ENCODE results near the gene VSTM2B.

The VSTM2B gene

DNA sequence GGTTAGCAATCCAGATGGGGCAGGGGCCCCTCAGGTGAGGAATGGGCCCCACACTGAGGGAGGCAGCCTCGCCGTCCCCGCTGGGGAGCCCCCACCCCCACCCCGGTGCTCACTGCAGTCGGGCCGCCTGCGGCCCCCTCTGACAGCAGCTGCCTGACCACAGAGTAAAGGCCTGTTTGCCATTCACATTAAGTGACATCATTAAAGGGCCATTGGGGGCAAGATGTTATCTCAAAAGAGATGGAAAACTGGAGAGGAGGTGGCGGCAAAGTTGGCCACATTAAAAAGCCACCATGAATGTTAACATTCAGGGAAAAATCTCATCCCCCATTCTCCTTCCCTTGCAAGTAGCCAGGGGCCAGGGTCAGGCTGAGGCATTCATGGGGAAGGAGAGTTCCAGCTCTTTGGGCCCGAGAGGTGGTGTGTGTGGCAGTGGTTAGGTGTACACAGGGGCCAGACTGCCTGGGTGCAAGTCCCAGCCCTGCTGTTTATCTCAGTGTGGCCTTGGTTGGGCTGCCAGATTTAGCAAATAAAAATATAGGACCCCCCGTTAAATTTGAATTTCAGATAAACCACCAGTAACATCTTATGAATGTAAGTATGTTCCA lies 20.9 kb downstream of the VSTM2B start:
- DNase-seq (ENCODE audit: low read depth), result no peak
- no peak overlapping the region for H3K4me3 ChIP-seq (ENCODE audit: low read length)
- no peak for TF ChIP-seq CTCF (conservative IDR thresholded peaks at IDR 0.05; ENCODE audit: low read depth, low read length)

GRCh38 chr19:29547361-29547960 lies 21.7 kb downstream of the VSTM2B start:
- no peak for TF ChIP-seq CTCF (conservative IDR thresholded peaks at IDR 0.05; ENCODE audit: low read depth, low read length)
- no peak for DNase-seq (ENCODE audit: low read depth)
- H3K4me3 ChIP-seq (ENCODE audit: low read length), result no peak overlapping the region

DNA sequence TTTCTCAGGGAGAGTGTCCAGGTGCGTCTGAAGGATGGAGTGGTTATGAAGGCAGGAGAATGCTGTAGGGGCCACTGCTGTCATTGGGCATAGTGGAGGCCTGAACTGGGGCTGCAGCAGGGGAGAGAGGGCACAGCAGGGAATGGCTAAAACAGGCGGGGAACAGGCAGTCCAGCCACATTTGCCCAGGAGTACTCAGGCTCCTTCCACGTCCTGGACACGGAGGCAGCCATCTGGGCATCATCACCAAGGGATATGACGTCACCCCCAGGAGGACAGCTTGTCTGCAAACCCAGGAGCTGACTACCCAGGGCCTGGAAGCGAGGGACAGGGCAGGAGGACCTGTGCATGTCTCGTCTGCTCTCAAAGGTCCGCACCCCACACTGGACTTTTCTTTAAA lies 22.2 kb downstream of the VSTM2B start:
- DNase-seq (ENCODE audit: low read depth), result no peak

DNA sequence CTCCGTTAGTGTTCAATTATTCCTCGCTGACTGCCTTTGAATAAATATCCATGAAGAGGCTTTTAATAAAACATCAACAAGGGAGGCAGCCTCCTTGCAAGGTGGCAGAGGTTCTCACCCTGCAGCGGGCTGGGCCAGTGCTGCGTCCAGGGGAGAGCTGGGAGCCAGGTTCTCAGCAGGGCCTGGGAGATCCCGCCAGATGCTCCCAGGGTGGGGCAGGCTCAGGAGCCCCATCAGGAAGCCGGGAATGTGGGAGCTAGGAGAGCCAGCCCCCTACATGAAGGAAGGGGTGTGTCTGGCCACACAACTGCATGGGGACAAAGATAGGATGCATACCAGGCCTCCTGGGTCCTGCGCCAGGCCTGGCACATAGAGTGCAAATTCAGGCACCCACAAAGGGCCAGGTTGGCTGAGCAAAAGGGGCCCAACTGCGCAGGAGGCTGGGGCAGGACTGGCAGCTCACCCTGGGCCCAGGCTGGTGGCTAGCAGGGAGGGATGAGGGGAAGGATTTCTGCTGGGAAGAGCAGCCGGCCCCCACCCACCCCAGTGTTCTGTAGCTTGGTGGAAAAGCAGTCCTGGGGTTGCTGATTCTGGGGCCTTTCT lies 22.8 kb downstream of the VSTM2B start:
- no peak overlapping the region for H3K4me3 ChIP-seq (ENCODE audit: low read length)
- TF ChIP-seq CTCF (conservative IDR thresholded peaks at IDR 0.05; ENCODE audit: low read depth, low read length), result no peak
- DNase-seq (ENCODE audit: low read depth), result no peak

More for the DNA sequence above, 22.2 kb downstream of the VSTM2B start:
- no peak overlapping the region for H3K4me3 ChIP-seq (ENCODE audit: low read length)
- no peak for TF ChIP-seq CTCF (conservative IDR thresholded peaks at IDR 0.05; ENCODE audit: low read depth, low read length)

- no peak for TF ChIP-seq CTCF (conservative IDR thresholded peaks at IDR 0.05; ENCODE audit: low read depth, low read length)
- H3K4me3 ChIP-seq (ENCODE audit: low read length), result no peak overlapping the region
- DNase-seq (ENCODE audit: low read depth), result no peak
These were observed 23.6 kb downstream of the VSTM2B start for GRCh38 chr19:29549105-29550070.

- DNase-seq (ENCODE audit: low read depth), result no peak
- no peak overlapping the region for H3K4me3 ChIP-seq (ENCODE audit: low read length)
- TF ChIP-seq CTCF (conservative IDR thresholded peaks at IDR 0.05; ENCODE audit: low read depth, low read length), result no peak
These were observed 25.1 kb downstream of the VSTM2B start for GRCh38 chr19:29550896-29551295.
